Stimulated activated CD8-positive, alpha-beta memory T cell treated with anti-CD3 and anti-CD28 coated beads, Interleukin-4, amount 100 ng/mL, for 48 hours (primary cell): Measurements from ENCODE around the gene IGFBP2.

Source experiments
- DNase-seq: peaks from one replicate; pipeline ENCODE4 v3.0.0-alpha.2; 2020

Gene IGFBP2

DNA sequence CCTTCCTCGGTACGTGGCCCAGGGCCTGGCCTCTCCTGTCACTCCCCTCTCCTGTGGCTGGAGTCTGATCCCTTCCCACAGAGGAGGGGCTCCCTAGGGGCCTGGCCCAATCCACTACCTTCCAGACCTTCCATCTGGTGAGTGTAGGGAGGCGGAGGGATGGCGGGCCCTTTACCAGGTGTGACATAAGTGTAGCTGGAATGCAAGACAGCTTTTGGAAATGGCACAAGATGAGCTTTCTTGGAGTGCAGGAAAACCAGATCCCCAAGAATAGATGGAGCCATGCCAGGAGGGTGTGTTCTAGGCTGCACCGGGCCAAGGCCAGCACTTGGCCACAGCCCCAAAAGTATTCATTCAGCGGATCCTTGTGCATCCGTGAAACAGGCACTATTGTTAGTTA is 32.0 kb downstream of the IGFBP2 start:
- no peak for DNase-seq

DNA sequence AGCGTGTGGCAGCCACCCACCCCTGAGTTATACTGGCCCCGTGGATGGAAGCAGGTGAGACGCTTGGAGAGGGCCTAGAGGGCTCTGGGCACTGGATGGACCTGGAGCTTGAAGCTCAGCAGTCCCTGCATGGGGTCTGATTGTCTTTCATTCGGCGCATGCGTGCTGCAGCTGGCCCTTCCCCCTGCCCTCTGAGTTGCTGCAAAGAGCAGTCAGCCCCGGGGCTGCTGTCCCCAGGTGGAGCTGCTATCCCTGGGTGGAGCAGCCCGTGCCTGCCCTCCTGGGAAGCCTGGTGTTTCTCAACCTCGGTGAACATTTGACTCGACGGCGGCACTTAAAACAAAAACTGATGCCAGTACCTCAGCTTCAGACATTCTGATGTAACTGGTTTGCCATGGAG is 32.5 kb downstream of the IGFBP2 start:
- DNase-seq = no peak

DNA sequence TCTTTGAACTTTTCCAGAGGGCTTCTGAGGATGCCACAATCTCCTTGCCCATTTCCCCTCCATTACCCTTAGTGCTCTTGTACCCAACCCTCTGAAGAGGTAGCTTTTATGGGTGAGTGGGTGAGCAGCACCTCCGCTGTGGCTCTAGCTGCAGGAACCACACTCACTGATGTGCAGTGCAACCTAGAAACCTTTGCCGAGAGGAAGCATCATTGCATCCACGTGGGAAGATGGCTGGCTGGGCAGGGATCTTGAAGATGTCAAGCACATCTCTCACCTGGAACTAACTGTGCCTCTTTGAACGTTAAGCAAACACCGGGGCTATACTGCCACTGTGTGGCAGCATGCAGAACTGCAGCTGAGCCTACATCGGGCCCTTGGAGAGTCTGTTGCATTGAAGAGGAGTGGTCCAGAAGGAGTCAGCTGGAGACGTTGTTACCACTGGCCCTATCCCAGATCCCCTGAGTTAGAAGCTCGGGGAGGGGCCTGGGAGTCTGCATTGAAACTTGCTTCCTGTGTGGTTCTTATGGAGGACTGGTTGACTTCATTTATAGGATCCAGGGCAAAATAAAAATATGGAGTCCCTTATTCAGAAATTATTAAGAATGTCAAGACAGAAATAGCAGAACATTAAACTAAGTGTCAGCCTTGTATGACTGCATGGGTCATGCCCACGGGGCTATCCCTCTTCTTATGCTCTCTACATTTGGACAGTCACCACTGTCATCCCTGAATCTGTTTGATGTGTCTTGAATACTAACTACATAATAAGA is 33.4 kb downstream of the IGFBP2 start:
- DNase-seq = peak; percentile 75

DNA sequence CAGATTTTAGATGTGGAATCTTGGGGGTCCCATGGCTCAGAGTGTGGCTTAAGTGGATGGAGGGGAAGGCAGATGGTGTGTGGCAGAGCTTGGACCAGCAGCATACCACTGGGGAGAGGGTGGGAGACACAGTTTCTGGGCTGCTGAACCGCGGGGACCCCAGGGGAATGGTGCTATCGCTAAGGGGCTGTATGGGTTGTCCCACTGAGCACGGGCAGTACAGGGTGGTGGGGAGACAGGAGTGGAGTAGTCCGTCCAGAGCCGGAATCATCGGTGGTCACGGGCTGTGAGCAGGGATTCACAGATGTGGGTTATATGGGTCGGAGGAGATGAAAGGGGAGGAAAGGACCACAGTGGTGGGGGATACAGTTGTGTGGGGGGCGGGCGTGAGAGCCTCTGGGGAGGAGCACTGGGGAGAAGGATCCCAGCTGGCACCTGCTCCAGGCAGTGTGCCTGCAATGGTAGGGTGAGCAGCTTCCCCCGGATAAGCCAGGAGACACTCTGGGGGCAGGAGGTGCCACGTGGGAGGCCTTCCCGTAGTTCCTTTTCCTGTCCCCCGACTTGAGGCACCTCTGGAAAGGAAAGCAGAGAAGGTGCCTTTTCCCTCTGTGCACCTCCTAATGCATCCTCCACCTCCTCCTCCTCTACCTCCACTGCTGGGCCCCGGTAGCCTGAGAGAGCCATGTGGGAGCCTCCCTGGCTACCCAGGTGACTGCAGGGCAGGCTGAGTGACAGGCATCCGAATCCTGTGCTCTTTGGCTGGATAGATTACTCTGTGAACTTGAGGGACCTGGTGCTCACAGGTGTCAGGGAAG is 37.3 kb downstream of the IGFBP2 start:
- DNase-seq = no peak

DNA sequence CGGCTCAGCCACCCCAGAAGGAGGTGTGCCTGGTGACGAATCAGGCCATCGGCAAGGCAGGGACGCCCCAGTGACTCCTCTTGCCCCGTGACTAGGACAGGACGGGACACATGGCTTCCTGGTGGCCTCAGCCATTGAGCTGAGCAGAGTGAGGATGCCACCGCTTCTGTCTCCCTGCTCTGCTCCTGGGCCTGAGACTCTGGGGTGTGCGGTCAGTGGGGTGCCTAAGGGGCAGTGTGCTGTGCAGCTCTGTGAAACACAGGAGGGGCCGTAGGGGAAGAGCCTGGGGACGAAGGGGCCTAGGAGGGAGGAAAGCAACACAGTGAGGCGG is 37.8 kb downstream of the IGFBP2 start:
- DNase-seq = no peak

DNA sequence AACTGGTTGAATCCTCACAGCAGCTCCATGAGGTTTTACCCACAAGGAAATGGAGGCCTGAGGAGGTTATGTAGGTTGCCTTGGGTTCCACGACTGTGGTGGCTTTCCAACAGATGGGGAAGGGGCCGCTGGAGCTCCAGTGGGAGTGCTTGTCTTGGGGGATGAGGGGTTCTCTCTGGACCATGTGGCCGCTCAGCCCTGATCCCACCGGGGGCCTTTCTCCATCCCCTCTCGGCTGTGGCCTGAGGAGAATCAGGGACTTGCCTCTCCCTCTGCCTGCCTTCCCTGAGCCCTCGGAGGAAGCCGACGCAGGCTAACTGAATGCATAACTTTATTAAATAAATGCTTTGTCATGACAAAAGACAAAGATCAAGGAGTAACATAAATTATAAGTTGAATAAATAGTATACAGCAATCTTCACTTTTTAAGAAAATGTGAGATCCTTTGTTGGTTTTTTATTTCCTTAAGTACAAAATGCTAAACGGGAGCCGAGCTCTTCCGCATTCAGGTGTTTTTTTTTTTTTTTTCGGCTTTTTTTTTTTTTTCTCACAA is 38.6 kb downstream of the IGFBP2 start:
- DNase-seq = no peak

DNA sequence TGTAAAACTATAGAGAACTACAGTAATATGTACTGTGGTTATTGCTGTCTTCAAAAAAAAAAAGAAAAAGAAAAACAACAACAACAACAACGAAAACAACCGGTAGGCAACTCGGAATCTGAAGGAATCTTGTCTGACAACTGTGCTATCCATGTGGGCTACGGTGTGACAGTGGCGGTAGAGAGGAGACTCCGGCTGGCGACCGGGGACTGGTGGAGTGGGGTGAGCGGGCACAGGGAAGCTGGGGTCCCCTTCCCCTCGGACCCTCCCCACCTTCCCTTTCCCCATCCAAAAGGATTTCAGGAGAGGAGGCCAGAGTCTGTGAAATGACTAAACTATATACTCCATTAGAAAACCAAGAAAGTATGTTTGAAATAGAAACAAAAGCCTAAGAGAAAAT is 39.2 kb downstream of the IGFBP2 start:
- no peak for DNase-seq

DNA sequence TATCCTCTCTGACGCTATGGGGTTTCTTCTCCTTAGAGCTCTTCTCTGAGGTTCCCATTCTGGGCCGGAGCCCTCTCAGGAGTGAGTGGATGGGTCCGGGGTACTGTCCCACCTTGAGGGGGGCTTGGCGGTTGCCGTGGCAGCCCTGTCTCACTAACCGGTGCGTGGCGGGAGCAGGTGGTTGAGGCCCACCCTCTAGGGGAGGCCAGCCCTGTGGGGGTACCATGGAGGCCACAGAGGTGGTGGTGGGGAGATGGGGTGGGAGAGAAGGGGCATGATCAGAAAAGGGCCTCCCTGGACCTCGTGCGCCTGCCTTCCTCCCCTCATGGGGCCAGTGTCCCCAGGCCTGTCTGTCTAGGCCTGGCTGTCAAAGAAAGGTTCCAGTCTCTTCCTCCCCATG is 39.8 kb downstream of the IGFBP2 start:
- DNase-seq = no peak

DNA sequence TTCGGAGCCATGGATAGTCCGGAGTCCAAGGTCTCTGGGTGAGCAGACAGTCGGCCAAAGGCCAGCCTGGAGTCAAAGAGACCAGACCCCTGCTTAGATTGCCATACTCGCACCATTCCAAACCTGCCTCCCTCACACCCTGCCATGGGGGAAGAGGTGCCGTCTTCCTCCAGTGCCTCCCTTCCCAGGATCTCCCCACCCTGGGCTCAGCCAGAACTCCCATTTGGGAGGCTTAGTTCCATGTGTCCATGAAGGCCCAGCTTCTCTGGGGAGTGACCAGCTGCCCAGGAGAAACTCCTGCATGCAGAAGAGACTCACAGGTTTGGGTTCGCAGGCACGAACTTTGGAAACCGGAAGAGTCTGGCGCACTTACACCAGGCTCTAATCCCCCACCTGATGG is 40.4 kb downstream of the IGFBP2 start:
- no peak for DNase-seq

DNA sequence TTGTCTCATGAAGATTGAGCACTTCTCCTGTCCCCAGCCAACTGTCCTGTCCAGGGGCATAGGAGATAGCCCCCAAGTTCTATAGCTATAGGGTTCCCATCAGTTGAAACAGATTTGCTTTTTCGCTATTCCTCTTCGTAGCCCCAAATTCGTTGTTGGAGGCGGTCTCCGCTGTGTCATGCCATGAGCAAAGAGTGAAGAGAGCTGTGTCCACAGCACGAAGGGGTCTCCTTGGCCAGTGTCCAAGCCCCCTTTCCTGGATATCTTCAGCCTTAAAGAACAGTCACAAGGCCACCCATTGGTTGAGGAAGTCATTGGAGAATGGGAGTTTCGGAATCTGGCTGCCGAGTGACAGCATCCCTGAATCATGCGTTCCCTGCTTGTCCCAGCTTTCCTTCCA is 41.2 kb downstream of the IGFBP2 start:
- no peak for DNase-seq

DNA sequence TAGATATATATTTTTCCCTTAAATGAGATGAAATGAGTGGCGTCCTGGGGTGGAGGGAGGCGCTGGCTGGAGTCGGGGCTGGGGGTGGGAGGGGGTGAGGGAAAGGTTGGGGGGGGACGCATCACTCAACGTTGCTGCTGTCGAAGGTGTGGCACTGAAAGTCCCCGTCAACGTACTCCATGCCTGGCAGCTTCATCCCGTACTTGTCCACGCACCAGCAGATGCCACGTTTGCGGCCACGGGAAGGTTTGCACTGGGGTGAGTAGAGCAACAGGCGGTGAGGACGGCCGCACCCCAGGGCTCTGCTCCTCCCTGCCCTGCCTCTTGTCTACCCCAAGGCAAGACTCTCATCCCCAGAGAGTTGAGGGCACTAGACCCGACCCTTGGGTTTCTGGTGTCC is 43.4 kb downstream of the IGFBP2 start:
- no peak for DNase-seq

DNA sequence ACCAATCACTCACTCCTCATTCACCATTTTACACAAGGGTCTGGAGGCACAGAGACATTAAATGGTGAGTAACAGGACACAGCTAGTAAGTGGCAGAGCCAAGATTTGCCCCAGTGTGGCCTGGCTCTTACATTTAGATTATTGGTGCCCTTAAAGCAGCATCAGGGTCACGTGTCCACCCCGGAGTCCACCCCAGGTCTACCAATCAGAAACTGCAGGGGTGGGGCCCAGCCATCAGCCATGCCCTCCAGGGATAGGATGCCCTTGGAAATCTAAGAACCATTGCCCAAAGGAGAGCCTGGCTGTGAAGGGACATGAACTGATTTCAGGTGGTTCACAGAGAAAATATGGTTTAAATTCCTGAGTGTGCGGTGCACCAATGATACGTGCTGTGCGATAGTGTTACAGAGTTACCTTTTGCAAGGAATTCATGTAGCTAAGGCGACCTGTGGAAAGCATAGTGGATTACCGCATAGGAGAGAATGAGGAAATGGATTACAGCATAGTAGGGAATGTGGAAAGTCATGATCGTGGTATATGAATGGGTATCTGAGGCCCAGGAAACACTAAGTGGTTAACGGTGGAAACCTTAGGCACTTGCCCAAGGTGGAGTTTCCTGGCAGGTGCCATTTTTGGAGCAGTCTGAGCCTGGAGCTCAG is 44.3 kb downstream of the IGFBP2 start:
- no peak for DNase-seq

DNA sequence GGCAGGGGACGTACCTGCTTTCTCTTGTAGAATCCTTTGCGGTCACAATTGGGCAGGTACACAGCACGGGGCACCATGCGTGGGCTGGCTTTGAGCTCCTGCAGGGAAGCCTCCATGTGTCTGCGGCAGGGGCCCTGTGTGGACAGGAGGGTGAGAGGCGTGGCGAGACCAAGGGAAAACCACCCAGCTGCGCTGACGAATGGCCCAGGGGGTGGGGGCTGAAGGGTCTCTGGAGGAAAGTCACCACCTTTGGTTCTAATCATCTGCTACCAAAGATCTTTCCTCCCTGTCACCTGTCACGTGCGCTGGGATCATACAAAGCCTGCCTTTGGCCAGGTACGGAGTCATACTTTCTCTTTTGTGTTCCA is 44.9 kb downstream of the IGFBP2 start:
- no peak for DNase-seq

DNA sequence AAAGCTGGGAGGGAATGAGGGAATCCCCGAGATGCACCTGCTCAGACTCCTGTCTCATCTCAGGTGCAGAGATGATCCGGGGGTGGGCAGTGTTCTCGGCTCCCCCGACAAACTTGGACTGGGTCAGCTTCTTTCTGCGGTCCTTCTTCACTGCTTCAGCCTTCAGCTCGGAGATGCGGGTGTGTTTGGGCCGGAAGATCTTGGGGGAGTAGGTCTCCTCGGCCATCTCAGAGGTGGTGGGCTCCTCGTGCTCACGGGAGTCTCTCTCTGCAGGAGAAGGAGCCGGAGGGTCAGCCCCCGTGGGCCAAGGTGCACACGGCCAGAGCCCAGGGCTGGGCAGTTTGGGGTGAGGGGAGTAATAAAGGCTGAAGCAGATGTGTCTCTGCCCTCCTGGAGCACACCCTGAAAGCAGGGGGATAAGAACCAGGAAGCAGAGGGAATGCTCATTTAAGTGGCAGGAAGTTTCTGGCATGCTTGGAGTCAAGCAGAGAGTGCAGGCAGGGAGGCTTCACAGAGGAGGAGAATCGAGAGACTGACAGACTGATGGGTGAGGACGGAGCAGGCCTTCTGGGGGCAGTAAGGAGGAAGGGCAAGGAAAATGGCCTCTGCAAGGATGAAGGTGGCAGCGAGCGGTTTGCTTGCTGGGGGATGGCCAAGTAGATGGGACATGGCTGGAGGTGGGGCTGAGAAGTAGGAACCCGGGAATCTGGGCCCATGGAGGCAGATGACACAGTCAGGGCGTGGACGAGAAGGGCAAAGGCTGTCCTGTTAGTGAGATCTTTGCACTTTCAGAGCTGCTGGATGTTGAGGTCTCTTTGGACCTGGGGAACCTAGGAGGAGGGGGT is 45.8 kb downstream of the IGFBP2 start:
- no peak for DNase-seq

DNA sequence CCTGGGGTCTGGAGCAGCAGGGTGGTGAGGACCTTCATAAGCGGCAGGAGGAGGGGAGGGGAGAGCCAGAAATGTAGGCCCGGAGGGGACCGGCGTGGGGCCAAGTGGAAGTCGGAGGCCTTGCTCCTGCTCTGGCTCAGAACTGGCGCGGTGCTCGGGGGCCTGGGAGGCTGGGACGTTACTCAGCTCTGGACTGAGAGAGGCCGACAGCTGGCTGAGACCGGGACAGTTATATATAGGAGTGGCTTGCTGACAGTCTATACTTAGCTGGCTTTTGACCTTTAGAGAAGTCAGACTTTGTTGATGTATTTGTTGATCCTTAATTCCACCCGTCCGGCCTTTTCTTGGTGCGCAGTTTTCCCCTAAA is 46.4 kb downstream of the IGFBP2 start:
- DNase-seq = no peak

DNA sequence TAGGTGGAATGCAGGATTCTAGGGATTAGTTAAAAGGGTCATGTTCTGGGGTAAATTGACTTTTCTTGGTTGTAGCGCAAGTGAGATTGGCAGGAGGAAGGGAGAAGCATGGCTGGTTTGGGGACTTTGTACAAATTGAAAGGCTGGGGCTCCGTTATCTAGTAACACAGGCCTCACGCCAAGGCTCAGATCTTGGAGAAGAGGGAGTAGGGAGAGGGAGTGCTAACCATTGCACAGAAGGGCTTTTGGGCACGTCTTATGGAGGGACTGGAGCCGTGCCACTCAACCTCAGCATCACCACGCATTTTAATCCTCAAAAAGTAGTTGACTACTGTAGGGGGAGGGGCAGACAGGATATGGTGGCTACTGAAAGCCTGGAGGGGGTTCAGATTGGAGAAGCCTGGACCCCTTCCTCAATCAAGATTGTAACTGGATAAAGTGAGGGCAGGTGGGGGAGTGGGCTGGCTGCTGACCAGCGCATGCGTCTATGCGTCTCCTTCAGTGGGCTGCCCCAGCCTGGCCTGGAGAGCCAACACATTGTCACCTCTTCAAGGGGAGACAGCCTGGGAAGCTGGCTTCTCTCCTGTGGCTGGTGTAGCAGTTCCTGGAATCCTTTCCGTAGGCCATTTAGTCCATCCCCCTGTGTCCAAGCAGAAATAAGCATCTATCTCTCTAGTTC is 47.9 kb downstream of the IGFBP2 start:
- no peak for DNase-seq

DNA sequence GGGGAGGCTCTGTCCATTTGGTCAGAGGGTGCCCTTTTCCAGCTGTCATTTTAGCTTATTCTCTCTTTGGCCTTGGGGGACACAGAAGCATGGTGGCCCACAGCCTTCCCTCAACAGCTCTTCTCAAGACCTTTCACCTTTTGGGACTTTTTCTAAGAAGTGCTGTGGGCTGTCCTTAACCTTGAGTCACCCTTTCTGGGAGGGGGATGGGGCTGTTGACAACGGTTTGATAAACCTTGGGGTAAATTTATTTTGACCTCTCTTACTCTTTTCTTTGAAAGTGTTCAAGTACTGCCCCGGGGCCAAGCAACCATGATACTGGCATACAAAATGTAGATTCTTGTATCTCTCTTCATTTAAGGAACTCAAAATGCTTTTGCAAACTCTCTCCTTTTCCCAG is 48.5 kb downstream of the IGFBP2 start:
- no peak for DNase-seq

DNA sequence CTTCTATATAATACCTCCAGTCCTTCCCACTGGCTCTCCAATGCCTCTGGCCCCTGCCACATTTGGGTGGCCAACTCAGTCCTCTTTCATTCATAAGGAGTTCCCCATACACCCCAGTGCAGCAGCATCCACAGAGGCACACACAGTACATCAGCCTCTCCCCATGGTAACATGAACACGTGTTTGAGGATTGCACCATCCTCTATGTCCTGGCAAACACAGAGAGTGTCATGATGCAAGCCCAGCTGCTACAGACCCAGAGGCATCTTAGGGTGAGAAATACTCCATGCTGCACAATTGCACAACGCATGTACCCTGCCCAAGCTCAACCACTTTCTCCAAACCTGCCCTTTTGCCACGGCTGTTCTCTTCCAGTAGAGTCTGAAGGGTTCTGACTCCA is 50.6 kb downstream of the IGFBP2 start:
- no peak for DNase-seq

DNA sequence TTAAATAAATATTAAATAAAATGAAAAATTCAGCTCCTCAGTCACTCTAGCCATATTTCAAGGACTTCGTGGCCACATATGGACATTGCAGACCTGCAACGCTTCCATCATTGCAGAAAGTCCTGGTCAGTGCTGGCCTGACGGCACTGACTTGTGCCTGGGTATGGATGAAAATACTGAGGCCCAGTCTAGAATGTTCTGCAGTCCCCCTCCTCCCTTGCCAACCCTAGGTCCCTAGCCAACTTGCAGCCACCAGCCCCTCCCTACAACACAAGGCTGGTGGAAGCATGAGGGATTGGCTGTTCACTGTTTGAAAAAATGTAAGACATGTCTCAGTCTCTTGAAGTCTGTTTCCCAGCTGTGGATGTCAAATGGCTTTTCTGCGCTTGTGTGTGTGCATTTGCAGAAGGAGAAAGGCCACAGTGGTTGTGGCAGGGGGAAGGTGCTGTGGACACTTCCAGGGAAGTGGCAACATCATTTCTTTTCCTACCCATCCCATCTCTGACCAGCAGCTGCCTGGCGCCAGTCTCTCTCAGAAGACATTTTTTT is 52.2 kb downstream of the IGFBP2 start:
- no peak for DNase-seq

DNA sequence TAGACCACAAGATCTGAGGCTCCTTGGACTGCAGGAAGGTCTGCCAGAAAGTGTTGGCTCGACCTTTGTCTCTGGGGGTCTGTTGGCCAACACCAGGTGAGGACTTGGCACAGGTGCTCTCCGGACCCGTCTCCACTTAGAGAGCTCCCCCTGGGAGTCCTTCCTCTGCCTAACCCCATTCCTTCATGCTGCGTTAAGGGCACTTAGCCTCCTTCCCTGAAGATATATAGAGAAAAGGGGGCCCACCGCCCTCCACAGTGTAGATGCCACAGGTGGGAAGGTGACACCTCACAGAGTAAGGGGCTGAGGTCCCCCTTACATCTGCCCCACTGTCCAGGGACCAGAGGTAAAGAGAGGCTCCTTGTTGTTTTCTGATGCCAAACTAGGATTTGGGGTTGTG is 53.9 kb downstream of the IGFBP2 start:
- DNase-seq = no peak

DNA sequence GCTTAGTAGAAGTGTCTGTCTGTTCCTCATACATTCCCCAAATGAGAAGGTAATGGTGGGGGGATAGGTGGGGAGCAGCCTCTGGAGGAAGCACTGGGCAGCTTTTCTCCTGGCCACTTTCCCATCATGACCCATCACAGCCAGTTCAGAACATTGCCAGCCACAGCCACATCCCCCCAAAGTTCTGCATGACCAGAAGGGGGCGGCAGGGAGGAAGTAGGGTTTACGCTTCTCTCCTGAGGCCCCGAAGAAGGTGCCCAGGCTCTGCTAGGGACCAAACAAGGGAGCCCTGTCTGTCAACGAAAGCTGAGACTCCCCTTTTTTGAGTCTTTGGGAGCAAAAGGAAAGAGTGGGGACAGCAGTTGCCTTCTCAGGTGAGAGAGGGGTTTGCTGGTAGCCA is 54.4 kb downstream of the IGFBP2 start:
- DNase-seq = peak; percentile 66

DNA sequence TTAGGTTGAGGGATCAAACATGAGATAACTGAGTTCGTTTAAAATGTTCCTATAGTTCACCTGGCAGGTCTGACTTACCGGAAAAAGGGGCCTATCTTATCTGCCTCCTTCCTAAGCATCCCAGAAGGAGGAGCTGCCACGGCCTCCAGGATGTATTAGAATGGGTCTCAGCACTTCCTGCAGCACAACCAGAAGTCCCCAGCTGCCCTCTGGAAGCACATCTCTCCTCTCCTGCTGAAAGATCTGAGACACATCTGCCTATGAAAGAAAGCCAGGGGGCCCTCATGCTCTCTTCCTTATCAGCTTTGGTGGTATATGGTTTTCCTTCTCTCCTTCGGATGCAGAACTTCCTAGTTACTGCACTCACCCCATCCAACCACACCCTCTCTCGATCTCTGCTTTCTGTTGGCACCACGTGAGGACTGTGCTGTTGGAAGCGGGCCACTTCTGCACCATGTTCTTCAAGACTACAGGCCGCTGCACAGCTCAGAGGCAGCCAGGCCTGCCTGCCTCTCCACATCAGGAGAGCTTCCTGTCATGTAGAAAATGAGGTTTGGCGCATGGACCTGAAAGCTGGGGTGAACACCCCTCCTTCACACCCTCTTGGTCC is 55.6 kb downstream of the IGFBP2 start:
- no peak for DNase-seq
